ENCODE measurements around the gene SDK1. TPM values are rescaled to one million over a fixed set of nuclear protein-coding genes. Genes with fewer than 3 reads are reported as not detected.

SDK1 gene
- total and polyA plus RNA-seq, 2 of the 8 experiments (the other 6 are each of a cell fraction or from before 2014, with no cell fraction given), result 3.3 to 7.2 TPM

- no peak for TF ChIP-seq CHD7 (IDR thresholded peaks at IDR 0.05; ENCODE audit: insufficient replicate concordance, low read length)
- TF ChIP-seq E2F6 (IDR thresholded peaks at IDR 0.05), result peak; percentile 59; the same call in 1 of the 2 replicates
- no peak for TF ChIP-seq ATF2 (IDR thresholded peaks at IDR 0.05; ENCODE audit: low read length)
- no peak for TF ChIP-seq EGR1 (IDR thresholded peaks at IDR 0.05; ENCODE audit: borderline replicate concordance, low read depth, low read length)
- no peak for TF ChIP-seq GABPA (IDR thresholded peaks at IDR 0.05; ENCODE audit: borderline replicate concordance, insufficient read depth, low read length)
These were observed 705.6 kb downstream of the SDK1 start (continued) for GRCh38 chr7:4006687-4007086.
